OCI-LY7 (cell line): ENCODE results near the gene IPO8. TPM values are rescaled to one million over a fixed set of nuclear protein-coding genes. Genes with fewer than 3 reads are reported as not detected.
A peak's percentile ranks its signal among the peaks of the same experiment; 100 is the strongest.

Source experiments
- Bru-seq: library from RNA; stranded (reverse); fragments of 400-500 nt; gene quantifications from one replicate; lab custom pipeline; 2021; lab: Mats Ljungman, UMichigan
- BruChase-seq, 2 experiments: library from RNA; stranded (reverse); fragments of 400-500 nt; gene quantifications; one replicate each; lab custom pipeline; 2021; lab: Mats Ljungman, UMichigan
- BruUV-seq: library from RNA; stranded (reverse); fragments of 400-500 nt; replicated peaks from 2 replicates; lab custom pipeline; 2021; lab: Mats Ljungman, UMichigan
- CTCF ChIA-PET: fragments of 300-600 bp; sonication (Branson Sonifier 250); formaldehyde crosslinking; loops from one replicate; lab custom pipeline; 2022; ENCODE audit warnings: antibody characterized with exemption; ENCODE audit not compliant: unreplicated experiment; lab: Charles Lee
- POLR2A ChIA-PET: fragments of 300-600 bp; sonication (Branson Sonifier 250); formaldehyde crosslinking; loops from one replicate; lab custom pipeline; 2022; ENCODE audit warnings: antibody characterized with exemption; lab: Charles Lee
- DNase-seq: peaks from one replicate; pipeline ENCODE4 v3.0.0-alpha.2; 2015; ENCODE audit warnings: low spot score
- H2AFZ ChIP-seq: fragments of 200-600 bp; sonication (generic), shearing (Covaris generic); 2 replicates; pipeline ENCODE4 v1.6.1; 2014; ENCODE audit warnings: mild to moderate bottlenecking, antibody characterized with exemption, low read length, moderate library complexity
- H3K27ac ChIP-seq: fragments of 200-600 bp; sonication (generic); 2 replicates; pipeline ENCODE4 v1.5.1; 2014; ENCODE audit warnings: mixed run types, low read depth, mild to moderate bottlenecking, moderate library complexity, low read length, inconsistent platforms; ENCODE audit not compliant: poor library complexity, severe bottlenecking
- H3K36me3 ChIP-seq: fragments of 200-600 bp; sonication (generic); 2 replicates; pipeline ENCODE4 v1.6.1; 2014; ENCODE audit warnings: mild to moderate bottlenecking, antibody characterized with exemption, low read length, moderate library complexity, mixed read lengths; ENCODE audit not compliant: insufficient read depth
- H3K4me1 ChIP-seq: fragments of 200-600 bp; sonication (generic); 2 replicates; pipeline ENCODE4 v1.5.1; 2014; ENCODE audit warnings: mild to moderate bottlenecking, low read length; ENCODE audit not compliant: insufficient read depth, poor library complexity, severe bottlenecking
- H3K4me2 ChIP-seq: fragments of 200-600 bp; sonication (generic); 2 replicates; pipeline ENCODE4 v1.6.1; 2014; ENCODE audit warnings: mild to moderate bottlenecking, low read length
- H3K4me3 ChIP-seq: fragments of 200-600 bp; sonication (generic); 2 replicates; pipeline ENCODE4 v1.5.1; 2014; ENCODE audit warnings: mild to moderate bottlenecking, low read depth, low read length; ENCODE audit not compliant: poor library complexity, severe bottlenecking
- H3K79me2 ChIP-seq: fragments of 200-600 bp; sonication (generic); 2 replicates; pipeline ENCODE4 v1.6.1; 2016; ENCODE audit warnings: low read depth, mild to moderate bottlenecking, low read length, moderate library complexity, mixed read lengths; ENCODE audit not compliant: insufficient read depth
- H3K9me2 ChIP-seq: fragments of 200-600 bp; sonication (generic); 2 replicates; pipeline ENCODE4 v1.6.1; 2016; ENCODE audit warnings: mild to moderate bottlenecking, low read length, mixed read lengths; ENCODE audit not compliant: insufficient read depth
- H3K9me3 ChIP-seq: fragments of 200-600 bp; sonication (generic); 2 replicates; pipeline ENCODE4 v1.6.1; 2014; ENCODE audit warnings: mild to moderate bottlenecking, mixed run types, low read length, mixed read lengths
- H4K20me1 ChIP-seq: fragments of 200-600 bp; sonication (generic); 2 replicates; pipeline ENCODE4 v1.6.1; 2014; ENCODE audit warnings: mild to moderate bottlenecking, antibody characterized with exemption, low read length, moderate library complexity, mixed read lengths; ENCODE audit not compliant: insufficient read depth
- EZH2phosphoT487 ChIP-seq: fragments of 200-600 bp; sonication (generic); IDR thresholded peaks from 2 replicates; pipeline ENCODE4 v1.6.1; 2018; ENCODE audit warnings: low read depth, borderline replicate concordance, mild to moderate bottlenecking, mixed run types, antibody characterized with exemption, low read length, moderate library complexity, mixed read lengths
- intact Hi-C: fragments of 100-400 bp; cut with micrococcal nuclease; formaldehyde crosslinking; loops from one replicate; pipeline ENCODE4 v1.10.0; 2022; ENCODE audit not compliant: unreplicated experiment
- long read RNA-seq: library from polyadenylated mRNA; stranded (forward); transcript quantifications from one replicate; pipeline ENCODE4 v2.0.0, GENCODE V29; 2022
- total RNA-seq, 2 experiments: library from RNA; depleted of rRNA in 1 of 2; stranded (reverse); fragments of >200 nt in 1 of 2; shearing (Covaris generic) in 1 of 2; gene quantifications; 2 replicates each; pipeline ENCODE4 v1.2.3, GENCODE V29; 2014 to 2022
- TF ChIP-seq, protein P1 (sequence below): fragments of 200-600 bp; sonication (generic); conservative IDR thresholded peaks from 2 replicates; pipeline ENCODE4 v1.5.1; 2014; ENCODE audit warnings: mild to moderate bottlenecking, antibody characterized with exemption, low read length, moderate library complexity, mixed read lengths

The IPO8 gene
- total RNA-seq (2014; rRNA removed; shearing (Covaris generic)) (14.7 and 23.9 TPM in 2 replicates), total RNA-seq (2022) (41.6 and 47.8 TPM in 2 replicates), Bru-seq, nascent RNA (percentile 77 among the genes with signal in this experiment), BruChase-seq, experiment 1, labeled RNA remaining after a 6-hour chase (percentile 76 among the genes with signal in this experiment), BruChase-seq, experiment 2, labeled RNA remaining after a 2-hour chase (percentile 74 among the genes with signal in this experiment)
- long read RNA-seq, full-length matches to known transcripts: 15 of 44 reads
- long read RNA-seq, partial matches to known transcripts: 19 of 44 reads
- long read RNA-seq, other reads (novel, unspliced or antisense): 10 of 44 reads

DNA sequence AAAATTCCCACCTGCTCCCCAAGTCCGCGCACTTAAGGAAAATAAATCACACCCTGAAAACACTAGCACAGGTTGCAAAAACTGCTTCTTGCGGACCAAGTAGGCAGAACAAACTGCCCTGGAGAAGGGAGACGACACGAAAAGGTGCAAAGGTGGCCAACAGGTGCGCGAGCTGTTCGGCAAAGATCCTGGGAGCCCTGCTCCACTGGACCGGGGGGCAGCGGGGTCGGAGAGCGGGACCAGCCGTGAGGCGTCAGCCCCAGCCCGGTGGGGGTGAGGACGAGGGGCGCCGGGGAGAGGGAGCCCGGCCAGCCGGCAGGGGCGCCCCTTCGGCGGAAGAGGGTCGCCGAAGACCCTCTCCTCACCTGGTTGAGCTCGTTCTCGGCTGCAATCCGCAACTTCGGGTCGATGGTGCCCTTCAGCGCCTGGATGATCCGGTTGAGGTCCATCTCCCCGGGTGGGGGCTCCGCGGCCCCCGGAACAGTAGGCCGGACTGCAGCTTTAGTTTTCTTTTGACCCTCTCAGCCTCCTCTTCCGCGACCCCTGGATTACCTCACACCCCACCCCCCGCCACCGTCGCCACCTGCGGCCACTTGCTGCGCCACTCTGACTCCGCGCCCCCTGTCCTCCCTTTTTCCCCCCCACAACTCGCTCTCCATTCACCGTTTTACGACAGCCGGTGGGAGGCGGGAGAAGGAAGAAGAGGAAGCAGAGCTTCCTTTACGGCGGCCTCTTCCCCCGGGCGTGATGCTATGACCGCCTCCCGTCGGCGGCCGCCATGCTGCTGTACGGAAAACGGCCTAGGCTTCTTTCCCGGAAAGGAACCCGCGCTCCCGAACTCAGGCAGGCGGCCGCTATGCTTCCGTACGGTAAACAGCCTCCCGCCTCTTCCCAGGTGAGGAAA, at the start of gene IPO8:
IPO8 (minus strand) TSS at position 671 of the 904 bp plus-strand sequence; CDS start at position 449, 222 bp downstream.
- POLR2A ChIA-PET: interaction anchor here (0.6 to 4.7 kb wide), 14 partner anchors 10 to 1853 kb away, joined by 3 to 30 read pairs (median 4); no protein-coding TSS in a partner anchor
- intact Hi-C loops: loop anchor here (1.0 kb wide), 1 partner anchor 60 kb away; no protein-coding TSS in a partner anchor

GRCh38 chr12:30744321-30744720, 48.7 kb upstream of the IPO8 start:
- Histone ChIP-seq H3K4me3 (no peak overlapping the region), H3K4me1 (no peaks in the 10 kb centered on the region), H3K9me2 (no peaks in the 10 kb centered on the region), H2AFZ (no peak overlapping the region), H3K36me3 (peaks cover 3% of the 10 kb centered on the region; the same call in 1 of the 2 replicates), H3K79me2 (no peaks in the 10 kb centered on the region), H3K27ac (no peak overlapping the region), H3K9me3 (no peaks in the 10 kb centered on the region), H3K4me2 (no peak overlapping the region), H4K20me1 (no peaks in the 10 kb centered on the region)
- ChIA-PET POLR2A (interaction anchor here (1.3 to 1.5 kb wide), 3 partner anchors 9 to 55 kb away, joined by 3 to 6 read pairs (median 5); no protein-coding TSS in a partner anchor), CTCF (interaction anchor here (0.9 kb wide), 1 partner anchor 9 kb away, joined by 3 read pairs; no protein-coding TSS in a partner anchor)
- DNase-seq: no peak
- TF ChIP-seq, protein P1, sequence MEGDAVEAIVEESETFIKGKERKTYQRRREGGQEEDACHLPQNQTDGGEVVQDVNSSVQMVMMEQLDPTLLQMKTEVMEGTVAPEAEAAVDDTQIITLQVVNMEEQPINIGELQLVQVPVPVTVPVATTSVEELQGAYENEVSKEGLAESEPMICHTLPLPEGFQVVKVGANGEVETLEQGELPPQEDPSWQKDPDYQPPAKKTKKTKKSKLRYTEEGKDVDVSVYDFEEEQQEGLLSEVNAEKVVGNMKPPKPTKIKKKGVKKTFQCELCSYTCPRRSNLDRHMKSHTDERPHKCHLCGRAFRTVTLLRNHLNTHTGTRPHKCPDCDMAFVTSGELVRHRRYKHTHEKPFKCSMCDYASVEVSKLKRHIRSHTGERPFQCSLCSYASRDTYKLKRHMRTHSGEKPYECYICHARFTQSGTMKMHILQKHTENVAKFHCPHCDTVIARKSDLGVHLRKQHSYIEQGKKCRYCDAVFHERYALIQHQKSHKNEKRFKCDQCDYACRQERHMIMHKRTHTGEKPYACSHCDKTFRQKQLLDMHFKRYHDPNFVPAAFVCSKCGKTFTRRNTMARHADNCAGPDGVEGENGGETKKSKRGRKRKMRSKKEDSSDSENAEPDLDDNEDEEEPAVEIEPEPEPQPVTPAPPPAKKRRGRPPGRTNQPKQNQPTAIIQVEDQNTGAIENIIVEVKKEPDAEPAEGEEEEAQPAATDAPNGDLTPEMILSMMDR: no peak
- TF ChIP-seq EZH2phosphoT487: no peak
- intact Hi-C loops: no loop called here
- no TSS peak for BruUV-seq

More for the DNA sequence above, at the start of gene IPO8:
- Histone ChIP-seq H3K36me3 (no peaks in the 10 kb centered on the region), H3K4me2 (peak within 1 kb of the TSS; percentile 80), H3K4me3 (peak within 1 kb of the TSS; percentile 80), H4K20me1 (no peaks in the 10 kb centered on the region), H2AFZ (peak within 1 kb of the TSS; percentile 100), H3K4me1 (peaks cover 23% of the 10 kb centered on the region), H3K27ac (peak within 1 kb of the TSS; percentile 16), H3K9me2 (no peaks in the 10 kb centered on the region), H3K9me3 (no peaks in the 10 kb centered on the region), H3K79me2 (peaks cover 40% of the 10 kb centered on the region; the same call in 1 of the 2 replicates)
- CTCF ChIA-PET: interaction anchor here (0.7 to 1.2 kb wide), 2 partner anchors 24 to 337 kb away, joined by 3 to 10 read pairs; no protein-coding TSS in a partner anchor
- no peak for TF ChIP-seq EZH2phosphoT487
- TF ChIP-seq, protein P1: peak; percentile 69
- DNase-seq: peak; percentile 92
- BruUV-seq: TSS peak; percentile 59
